Right ventricle myocardium superior (tissue), 1 donor: ENCODE data around the gene TUBGCP6. TPM values are rescaled to one million over a fixed set of nuclear protein-coding genes. Genes with fewer than 3 reads are reported as not detected.
A peak's percentile ranks its signal among the peaks of the same experiment; 100 is the strongest.

Source experiments
- ATAC-seq: fragments of 200-7000 bp; cut with Tn5 transposase; one replicate; pipeline ENCODE4 v1.9.1; 2020; ENCODE audit warnings: mild to moderate bottlenecking; ENCODE audit not compliant: poor library complexity
- DNase-seq: peaks from one replicate; pipeline ENCODE4 v3.0.0-alpha.2; 2020
- intact Hi-C: fragments of 100-400 bp; cut with DNase I; formaldehyde crosslinking; loops from one replicate; pipeline ENCODE4 v1.11.2; 2022
- total RNA-seq: library from RNA; stranded (reverse); fragmentation: NEBNext Ultra II Directional; extraction: Animal tissue kit (Norgen Biotek cat#: 25700); gene quantifications from one replicate; pipeline ENCODE4 v1.2.1, GENCODE V29; 2021
- donor health status: DM: no; HTN: yes; CAD: no; lungs with severe emphysema.

The TUBGCP6 gene
- total RNA-seq, 1 donor from 2014 or later: 14.1 TPM

DNA sequence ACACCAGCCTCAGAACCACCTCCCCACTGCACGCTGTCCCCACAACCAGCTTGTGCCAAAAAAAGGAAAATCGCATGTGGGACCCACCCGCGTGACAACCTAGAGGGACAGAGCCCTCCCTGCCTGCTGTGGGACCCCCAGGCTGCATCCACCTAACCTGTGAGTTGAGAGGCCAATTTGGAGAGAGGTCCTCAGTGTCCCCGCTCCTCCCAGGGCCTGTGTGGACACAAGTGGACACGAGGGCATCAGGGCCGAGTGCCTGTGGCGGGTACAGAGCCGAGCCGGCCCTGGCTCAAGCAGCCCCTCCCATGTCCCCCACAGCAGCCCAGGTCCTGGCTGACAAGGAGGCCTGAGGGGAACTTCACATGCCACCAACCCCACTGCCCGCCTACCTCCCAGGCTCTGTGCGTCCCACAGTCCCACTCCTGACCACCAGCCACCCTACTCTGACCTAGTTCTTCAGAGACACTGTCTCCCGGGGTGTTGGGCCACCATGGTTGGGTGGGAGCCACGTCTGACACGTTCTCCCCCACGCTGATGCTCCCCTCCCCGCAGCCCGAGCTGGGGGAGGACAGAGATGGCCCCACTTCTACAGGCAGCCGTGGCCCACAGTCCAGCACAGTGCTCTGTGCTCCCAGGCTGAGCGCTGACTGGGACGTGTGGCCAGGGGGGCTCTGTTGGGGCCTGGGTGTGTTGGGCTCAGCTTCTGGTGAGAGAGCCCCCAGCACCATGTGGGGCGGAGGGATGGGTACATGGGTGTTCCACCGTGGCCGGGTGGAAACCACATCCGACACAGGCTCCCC is 24.8 kb downstream of the TUBGCP6 start:
- intact Hi-C loops: no loop called here
- ATAC-seq (no peak), DNase-seq (no peak)

GRCh38 chr22:50218996-50219727 is 25.7 kb downstream of the TUBGCP6 start:
- DNase-seq: peak; percentile 92
- peak; percentile 86 for ATAC-seq
- intact Hi-C loops: no loop called here

GRCh38 chr22:50218153-50218995 is 26.4 kb downstream of the TUBGCP6 start:
- ATAC-seq (peak; percentile 18), DNase-seq (peak; percentile 53)
- intact Hi-C loops: no loop called here

DNA sequence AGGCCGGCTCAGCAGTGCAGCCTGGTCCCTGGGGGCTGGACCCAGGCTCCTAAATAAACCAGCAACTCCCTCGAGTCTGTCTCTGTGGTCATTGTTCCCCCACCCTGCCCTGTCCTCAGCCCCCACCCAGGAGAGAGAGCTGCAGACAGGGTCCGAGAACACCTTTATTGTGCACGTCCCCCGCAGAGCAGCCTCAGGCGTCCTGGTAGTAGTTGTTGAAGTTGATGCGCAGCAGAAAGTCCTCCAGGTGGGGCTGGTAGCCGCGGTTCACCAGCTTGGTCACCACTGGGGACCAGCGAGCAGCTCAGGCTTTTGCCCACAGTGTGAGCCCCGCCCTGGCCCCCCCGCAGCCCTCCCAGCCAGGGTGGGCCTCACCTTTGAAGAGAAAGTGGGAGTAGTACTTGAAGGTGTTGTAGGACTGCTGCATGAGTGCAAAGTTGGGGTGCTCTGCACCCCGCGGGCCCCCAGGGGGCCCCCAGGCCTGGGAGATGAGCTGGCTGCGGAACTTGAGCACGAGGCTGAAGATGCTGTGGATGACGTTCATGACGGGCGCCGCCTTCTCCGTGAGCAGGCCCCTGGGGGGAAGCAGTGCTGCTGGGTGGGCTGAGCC is 27.2 kb downstream of the TUBGCP6 start:
- DNase-seq: no peak
- ATAC-seq: no peak
- intact Hi-C loops: no loop called here

DNA sequence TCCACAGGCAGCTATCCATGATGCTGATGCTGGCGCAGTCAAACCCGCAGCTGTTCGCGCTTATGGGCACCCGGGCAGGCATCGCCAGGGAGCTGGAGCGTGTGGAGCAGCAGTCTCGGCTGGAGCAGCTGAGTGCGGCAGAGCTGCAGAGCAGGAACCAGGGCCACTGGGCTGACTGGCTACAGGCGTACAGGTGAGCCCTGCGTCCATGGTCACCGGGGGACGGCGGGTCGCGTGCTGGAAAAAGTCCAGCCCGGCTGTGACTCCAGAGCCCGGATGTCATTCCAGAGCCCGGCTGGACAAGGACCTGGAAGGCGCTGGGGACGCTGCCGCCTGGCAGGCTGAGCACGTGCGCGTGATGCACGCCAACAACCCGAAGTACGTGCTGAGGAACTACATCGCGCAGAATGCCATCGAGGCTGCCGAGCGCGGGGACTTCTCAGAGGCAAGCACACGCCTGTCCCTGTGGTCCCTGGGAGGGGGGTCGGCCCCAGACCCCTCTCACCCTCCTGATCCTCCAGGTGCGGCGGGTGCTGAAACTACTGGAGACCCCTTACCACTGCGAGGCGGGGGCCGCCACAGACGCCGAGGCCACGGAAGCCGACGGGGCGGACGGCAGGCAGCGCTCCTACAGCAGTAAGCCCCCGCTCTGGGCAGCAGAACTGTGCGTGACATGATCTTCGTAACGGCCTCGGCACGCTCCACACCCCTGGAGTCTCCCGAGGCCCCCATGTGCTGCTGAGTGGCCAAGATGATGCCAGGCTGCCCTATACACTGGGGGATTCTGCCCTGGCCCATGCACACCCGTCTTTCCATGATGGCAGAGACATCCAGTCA is 27.9 kb downstream of the TUBGCP6 start:
- DNase-seq: no peak
- ATAC-seq: no peak
- intact Hi-C loops: no loop called here

DNA sequence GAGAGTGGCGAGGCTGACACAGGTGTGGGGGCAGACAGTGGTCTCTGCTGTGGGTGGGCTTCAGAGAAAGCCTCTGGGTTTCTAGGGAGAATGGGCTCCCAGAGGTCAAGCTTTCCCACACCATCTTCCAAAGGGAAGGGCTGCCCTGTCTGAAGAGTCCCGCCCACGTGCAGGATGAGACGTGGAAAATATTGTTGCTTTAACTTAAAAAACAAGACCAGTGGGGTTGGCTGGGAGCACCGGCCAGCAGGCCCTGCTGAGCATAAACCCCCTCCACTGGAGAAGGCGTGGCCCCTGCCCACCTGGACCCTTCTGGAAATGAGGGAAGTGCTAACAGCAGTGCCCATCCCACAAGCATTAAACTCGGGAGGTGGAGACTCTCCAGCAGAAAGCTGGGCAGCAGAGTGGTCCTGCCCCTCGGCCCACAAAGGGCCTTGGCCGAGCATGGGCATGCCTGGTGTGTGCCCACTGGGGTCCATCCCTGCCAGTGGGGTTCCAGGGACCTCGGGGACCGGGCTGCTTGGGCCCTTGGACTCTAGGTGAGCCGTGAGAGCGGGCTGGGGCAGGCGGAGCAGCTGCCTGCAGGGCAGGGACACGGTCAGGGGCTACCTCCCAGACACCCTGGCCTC is 28.7 kb downstream of the TUBGCP6 start:
- intact Hi-C loops: no loop called here
- ATAC-seq (no peak), DNase-seq (no peak)

GRCh38 chr22:50215297-50216054 is 29.3 kb downstream of the TUBGCP6 start:
- DNase-seq (no peak), ATAC-seq (no peak)
- intact Hi-C loops: no loop called here

DNA sequence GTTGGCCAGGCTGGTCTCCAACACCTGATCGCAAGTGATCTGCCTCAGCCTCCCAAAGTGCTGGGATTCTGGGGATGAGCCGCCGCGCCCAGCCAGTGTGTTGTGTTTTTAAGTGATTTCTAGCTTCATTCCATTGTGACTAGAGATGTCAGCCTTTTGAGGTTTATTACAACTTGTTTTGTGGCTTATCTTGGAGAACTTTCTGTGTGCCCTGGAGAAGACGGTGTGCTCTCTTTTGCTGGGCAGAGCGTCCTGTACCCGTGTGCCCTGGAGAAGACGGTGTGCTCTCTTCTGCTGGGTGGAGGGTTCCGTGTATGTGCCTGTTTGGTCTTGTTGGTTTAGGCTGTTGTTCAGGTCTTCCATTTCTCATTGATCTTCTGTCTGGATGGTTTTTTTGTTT is 31.6 kb downstream of the TUBGCP6 start:
- no peak for ATAC-seq
- no peak for DNase-seq
- intact Hi-C loops: no loop called here

GRCh38 chr22:50211147-50211546 is 33.7 kb downstream of the TUBGCP6 start:
- DNase-seq: no peak
- intact Hi-C loops: no loop called here
- ATAC-seq: no peak

DNA sequence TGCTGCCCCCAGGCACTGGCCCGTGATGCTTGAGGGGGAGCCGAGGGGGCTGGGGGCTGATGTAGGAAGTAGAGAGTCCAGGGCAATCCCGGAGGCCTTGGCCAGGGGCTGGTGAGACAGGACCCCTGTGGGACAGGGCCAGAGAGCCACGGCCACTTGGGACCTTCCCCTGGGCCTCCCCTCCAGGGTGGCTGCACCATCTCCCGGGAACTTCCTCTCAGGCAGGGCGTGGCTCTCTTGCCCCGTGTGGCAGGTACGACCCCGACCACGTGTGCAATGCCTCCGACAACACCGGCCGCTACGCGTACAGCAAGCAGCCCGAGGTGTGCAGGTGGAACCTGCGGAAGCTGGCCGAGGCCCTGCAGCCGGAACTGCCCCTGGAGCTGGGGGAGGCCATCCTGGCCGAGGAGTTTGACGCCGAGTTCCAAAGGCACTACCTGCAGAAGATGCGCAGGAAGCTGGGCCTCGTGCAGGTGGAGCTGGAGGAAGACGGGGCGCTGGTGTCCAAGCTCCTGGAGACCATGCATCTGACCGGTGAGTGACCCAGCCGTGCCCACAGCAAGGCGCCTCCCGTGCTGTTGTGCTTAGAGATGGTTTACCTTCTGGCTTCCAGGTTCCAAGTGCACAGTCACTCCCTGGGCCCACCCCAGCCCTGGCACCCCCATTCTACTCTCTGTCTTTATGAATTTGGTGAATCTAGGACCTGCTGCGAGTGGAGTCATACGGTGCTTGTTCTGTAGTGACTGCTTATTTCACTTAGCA is 34.3 kb downstream of the TUBGCP6 start:
- DNase-seq (no peak), ATAC-seq (no peak)
- intact Hi-C loops: no loop called here

DNA sequence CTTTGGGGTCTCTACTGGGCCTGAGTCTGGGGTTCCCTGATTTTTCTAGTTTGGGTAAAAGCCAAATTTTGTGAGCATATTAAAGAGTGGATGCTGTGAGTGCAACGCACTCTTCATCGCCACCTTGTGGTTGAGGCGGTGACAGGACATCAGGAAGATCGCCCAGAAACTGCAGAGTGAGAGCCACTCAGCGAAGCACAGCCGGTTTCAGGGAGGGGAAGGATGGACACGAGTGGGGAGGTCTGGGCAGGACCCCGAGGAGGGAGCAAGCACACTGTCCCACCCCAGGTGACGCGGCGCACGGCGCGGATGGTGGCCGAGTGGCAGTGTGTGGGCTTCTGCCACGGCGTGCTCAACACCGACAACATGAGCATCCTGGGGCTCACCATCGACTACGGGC is 34.9 kb downstream of the TUBGCP6 start:
- DNase-seq: peak; percentile 74
- ATAC-seq: peak; percentile 45

DNA sequence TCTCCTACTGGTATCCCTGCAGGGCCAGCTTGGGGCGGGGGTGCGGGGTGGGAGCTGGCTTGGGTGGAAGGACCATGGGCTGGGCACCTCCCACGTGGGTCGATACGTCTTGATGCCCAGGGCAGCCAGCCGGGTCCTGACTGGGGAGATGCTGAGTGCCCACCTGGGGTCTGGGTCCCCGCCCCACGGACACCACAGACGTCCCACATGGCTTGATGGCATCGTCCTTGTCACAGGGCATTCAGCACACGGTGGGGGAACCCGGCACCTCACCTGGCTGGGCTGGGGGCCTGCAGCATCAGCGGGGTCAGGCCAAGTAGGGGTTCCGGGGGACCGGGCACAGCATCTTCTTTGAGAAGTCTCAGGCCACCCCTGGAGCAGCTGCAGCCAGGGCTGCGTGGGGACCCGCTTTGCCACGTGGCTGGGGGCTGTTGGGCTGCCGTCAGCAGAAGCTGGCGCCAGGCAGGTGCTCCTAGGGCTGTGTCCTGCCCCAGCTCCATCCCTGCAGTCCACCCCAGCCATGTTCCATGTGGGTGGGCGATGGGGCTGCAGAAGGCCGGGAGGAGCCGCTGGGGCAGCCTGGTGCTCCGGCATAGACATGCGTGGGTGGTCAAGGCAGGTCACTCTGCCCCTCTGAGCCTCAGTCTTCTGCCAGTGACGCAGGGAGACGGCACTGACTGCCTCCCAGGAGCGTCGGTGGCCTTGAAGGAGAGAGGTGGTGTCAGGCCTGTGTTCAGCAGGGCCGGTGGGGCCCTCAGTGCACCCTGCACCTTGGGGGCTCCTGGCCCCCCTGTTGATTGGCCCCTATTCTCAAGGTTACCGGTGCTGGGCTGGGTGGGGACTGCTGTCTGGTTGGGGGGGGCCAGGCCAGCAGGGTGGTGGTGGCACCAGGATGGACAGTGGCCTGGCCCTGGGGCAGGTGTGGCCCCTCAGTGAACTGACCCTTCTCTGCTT is 35.6 kb downstream of the TUBGCP6 start:
- intact Hi-C loops: loop anchor here (5.0 kb wide), 1 partner anchor 62 kb away; no protein-coding TSS in a partner anchor
- ATAC-seq (no peak), DNase-seq (no peak)

More for the DNA sequence above, 34.9 kb downstream of the TUBGCP6 start:
- intact Hi-C loops: loop anchor here (5.0 kb wide), 1 partner anchor 63 kb away; no protein-coding TSS in a partner anchor

DNA sequence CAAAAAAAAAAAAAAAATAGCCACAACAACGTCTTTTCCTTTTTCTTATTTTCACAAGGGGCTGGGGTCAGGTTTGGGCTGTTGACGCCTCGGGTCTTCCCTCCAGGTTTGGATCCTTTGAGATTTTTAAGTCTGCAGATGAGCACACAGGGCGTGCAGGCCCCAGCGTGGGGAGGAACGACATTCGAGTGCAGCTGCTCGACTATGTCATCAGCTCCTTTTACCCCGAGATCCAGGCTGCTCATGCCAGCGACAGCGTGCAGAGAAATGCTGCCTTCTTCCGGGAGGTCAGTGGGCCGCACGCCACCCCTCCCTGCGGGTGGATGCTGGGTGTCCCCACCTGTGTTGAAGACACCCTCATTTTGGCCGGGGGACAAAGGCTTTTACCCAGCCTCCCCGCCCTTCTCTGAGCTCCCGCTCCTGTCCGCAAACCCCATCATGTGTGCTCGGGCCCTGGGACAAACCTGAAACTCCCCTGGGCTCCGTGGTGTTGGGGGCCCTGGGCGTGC is 36.3 kb downstream of the TUBGCP6 start:
- DNase-seq (no peak), ATAC-seq (no peak)
- intact Hi-C loops: loop anchor here (5.0 kb wide), 1 partner anchor 61 kb away; no protein-coding TSS in a partner anchor

DNA sequence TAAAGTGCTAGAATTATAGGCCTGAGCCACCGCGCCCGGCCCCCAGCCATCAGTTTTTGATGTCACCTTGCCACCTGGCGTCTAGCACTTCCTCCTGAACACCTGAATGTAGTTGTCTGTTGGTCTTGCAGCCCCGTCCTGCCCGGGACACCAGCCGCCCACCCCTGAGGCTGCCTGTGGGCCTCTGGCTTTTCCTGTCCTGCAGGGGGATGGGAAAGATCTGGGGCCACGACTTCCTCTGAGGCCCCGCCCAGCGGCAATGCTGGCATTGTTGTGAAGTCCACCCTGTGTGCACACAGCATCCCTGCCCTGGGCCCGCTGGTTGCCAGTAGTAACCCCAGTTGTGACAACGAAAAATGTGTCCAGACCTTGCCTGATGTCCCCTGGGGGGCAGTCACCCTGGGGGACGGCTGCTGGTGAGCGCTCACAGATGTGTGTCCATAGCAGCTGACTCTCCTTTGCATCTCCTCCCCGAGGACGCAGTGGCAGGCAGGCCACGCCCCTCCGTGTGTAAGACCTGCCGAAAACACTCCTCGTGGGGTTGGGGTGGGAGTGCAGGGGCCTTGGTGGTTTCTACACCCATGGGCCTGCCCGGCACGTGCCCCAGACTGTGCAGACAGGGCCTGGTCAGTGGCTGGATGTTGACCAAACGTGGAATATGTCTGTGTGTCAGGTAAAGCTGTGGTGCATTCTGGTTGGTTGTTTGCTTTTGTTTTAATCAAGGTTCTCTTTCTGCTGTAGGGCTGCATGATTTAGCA is 37.3 kb downstream of the TUBGCP6 start:
- intact Hi-C loops: loop anchor here (5.0 kb wide), 1 partner anchor 60 kb away; no protein-coding TSS in a partner anchor
- DNase-seq (peak; percentile 50), ATAC-seq (no peak)
